HepG2 (cell line): ENCODE results near the gene SLC35F3. TPM values are rescaled to one million over a fixed set of nuclear protein-coding genes. Genes with fewer than 3 reads are reported as not detected.

Experiments
- ATAC-seq: fragments of 200-7000 bp; cut with Tn5 transposase; 3 replicates; pipeline ENCODE4 v1.9.1; 2020; ENCODE audit warnings: mild to moderate bottlenecking, moderate library complexity
- BruUV-seq: library from RNA; stranded (reverse); fragments of 400-500 nt; replicated peaks from 2 replicates; lab custom pipeline; 2021; lab: Mats Ljungman, UMichigan
- CTCF ChIA-PET: fragments of 300-600 bp; formaldehyde crosslinking; extraction: SDS; loops from one replicate; lab custom pipeline; 2021; ENCODE audit warnings: low total read pairs, inconsistent platforms, low intra/inter-chr PET ratio; lab: Yijun Ruan, JAX
- POLR2A ChIA-PET: fragments of 350-600 bp; sonication (Branson Sonifier 250); formaldehyde crosslinking; loops from one replicate; lab custom pipeline; 2020; ENCODE audit warnings: antibody characterized with exemption, inconsistent platforms; lab: Yijun Ruan, JAX
- DNase-seq: peaks from one replicate; pipeline ENCODE4 v3.0.0-alpha.2; 2015; ENCODE audit warnings: low spot score
- FAIRE-seq: peaks from 3 replicates; lab custom pipeline; 2011; peaks lifted over from hg19 to GRCh38; lab: Jason Lieb, UNC
- H2AFZ ChIP-seq: one replicate; pipeline ENCODE4 v1.6.1; 2011; ENCODE audit warnings: low read length, inconsistent platforms
- H3K27ac ChIP-seq: fragments of 300-600 bp; 3 replicates; pipeline ENCODE4 v1.8.0; 2011; ENCODE audit warnings: mixed run types, mild to moderate bottlenecking, mixed read lengths, low read length, inconsistent platforms; ENCODE audit not compliant: insufficient read depth; ENCODE audit errors: extremely low read length
- H3K27me3 ChIP-seq, 2 experiments: fragments of 200-600 bp in 1 of 2; 2 replicates in 1 of 2; 3 replicates in 1 of 2; pipeline versions ENCODE4 v1.6.0 to v1.8.0; 2011; ENCODE audit warnings: low read length in 2 of 2, mild to moderate bottlenecking in 2 of 2, moderate library complexity in 2 of 2, inconsistent platforms in 1 of 2; ENCODE audit not compliant: insufficient read depth in 2 of 2, control insufficient read depth in 1 of 2
- H3K36me3 ChIP-seq, 2 experiments: fragments of 200-600 bp in 1 of 2; replicated peaks in 1 of 2; 2 replicates in 1 of 2; 3 replicates in 1 of 2; pipeline versions ENCODE4 v1.5.1 to v1.8.0; 2011; ENCODE audit warnings: low read length in 2 of 2, inconsistent platforms in 1 of 2; ENCODE audit not compliant: insufficient read depth in 2 of 2, control insufficient read depth in 1 of 2
- H3K4me1 ChIP-seq: 2 replicates; pipeline ENCODE4 v1.5.1; 2012; ENCODE audit warnings: low read length, inconsistent platforms; ENCODE audit not compliant: insufficient read depth
- H3K4me2 ChIP-seq: 2 replicates; pipeline ENCODE4 v1.6.0; 2011; ENCODE audit warnings: low read depth, low read length, inconsistent platforms
- H3K4me3 ChIP-seq, 3 experiments: fragments of 200-600 bp in 1 of 3; sonication (generic), shearing (Covaris generic) in 1 of 3; replicated peaks in 1 of 3; 2 replicates each; pipeline ENCODE4 v1.5.1; 2011 to 2016; ENCODE audit warnings: low read length in 3 of 3, inconsistent platforms in 2 of 3, low read depth in 2 of 3, mild to moderate bottlenecking in 2 of 3, control low read depth in 1 of 3, mixed read lengths in 1 of 3; ENCODE audit not compliant: insufficient read depth in 1 of 3
- H3K79me2 ChIP-seq: one replicate; pipeline ENCODE4 v1.6.1; 2011; ENCODE audit warnings: low read length, inconsistent platforms; ENCODE audit not compliant: insufficient read depth
- H3K9ac ChIP-seq: 2 replicates; pipeline ENCODE4 v1.6.0; 2011; ENCODE audit warnings: mild to moderate bottlenecking, low read depth, low read length, inconsistent platforms; ENCODE audit not compliant: insufficient read depth
- H3K9me3 ChIP-seq: 2 replicates; pipeline ENCODE4 v1.5.1; 2012; ENCODE audit warnings: mild to moderate bottlenecking, low read length
- H4K20me1 ChIP-seq: 2 replicates; pipeline ENCODE4 v1.6.0; 2011; ENCODE audit warnings: inconsistent platforms, mild to moderate bottlenecking, low read length, moderate library complexity; ENCODE audit not compliant: insufficient read depth
- FUBP1 ChIP-seq: sonication (generic); formaldehyde crosslinking; IDR thresholded peaks from 2 replicates; pipeline ENCODE4 v1.5.1; 2020; ENCODE audit warnings: missing genetic modification reagents, mild to moderate bottlenecking, borderline replicate concordance
- PATZ1 ChIP-seq: sonication (generic); formaldehyde crosslinking; IDR thresholded peaks from 2 replicates; pipeline ENCODE4 v1.4.0; 2020; ENCODE audit warnings: missing genetic modification reagents
- SMC3 ChIP-seq: IDR thresholded peaks from 2 replicates; pipeline ENCODE4 v1.6.1; 2011; ENCODE audit warnings: low read length, improper control_type of control experiment
- TCF12 ChIP-seq, 2 experiments: fragments of 450-650 bp in 1 of 2; sonication (generic) in 1 of 2; formaldehyde crosslinking in 1 of 2; IDR thresholded peaks; 2 replicates each; pipeline versions ENCODE4 v1.6.1 to v1.8.0; 2017 to 2022; ENCODE audit warnings: antibody characterized with exemption in 1 of 2, mild to moderate bottlenecking in 1 of 2, missing genetic modification reagents in 1 of 2, moderate library complexity in 1 of 2
- TEAD3 ChIP-seq: optimal IDR thresholded peaks from 2 replicates; pipeline ENCODE3; 2016; ENCODE audit warnings: borderline replicate concordance
- THAP9 ChIP-seq: sonication (generic); formaldehyde crosslinking; IDR thresholded peaks from 2 replicates; pipeline ENCODE4; 2020; ENCODE audit warnings: missing genetic modification reagents, mild to moderate bottlenecking, borderline replicate concordance
- ZBTB37 ChIP-seq: sonication (generic); formaldehyde crosslinking; IDR thresholded peaks from 2 replicates; pipeline ENCODE4 v1.4.0; 2020; ENCODE audit warnings: mild to moderate bottlenecking, missing genetic modification reagents
- ZNF276 ChIP-seq: sonication (generic); formaldehyde crosslinking; IDR thresholded peaks from 2 replicates; pipeline ENCODE4 v1.4.0; 2020; ENCODE audit warnings: mild to moderate bottlenecking, low read depth, missing genetic modification reagents
- ZNF790 ChIP-seq: sonication (generic); formaldehyde crosslinking; IDR thresholded peaks from 2 replicates; pipeline ENCODE4 v1.8.0; 2022; ENCODE audit warnings: missing genetic modification reagents, mild to moderate bottlenecking, borderline replicate concordance
- ZNF83 ChIP-seq: sonication (generic); formaldehyde crosslinking; IDR thresholded peaks from 2 replicates; pipeline ENCODE4 v1.4.0; 2020; ENCODE audit warnings: missing genetic modification reagents, mild to moderate bottlenecking, borderline replicate concordance
- WGBS: methylation state at CpG from one replicate; pipeline ENCODE4 v1.1.6; 2017; ENCODE audit warnings: low lambda C conversion rate; 5-methylcytosine and 5-hydroxymethylcytosine counted together
- in situ Hi-C: cut with HindIII; loops from 2 replicates; pipeline ENCODE4 v1.10.0; 2017; ENCODE audit warnings: low pct_unique_long_range_greater_than_20kb; ENCODE audit not compliant: extremely low pct_ligation_motif_present
- intact Hi-C: fragments of 100-400 bp; cut with micrococcal nuclease; formaldehyde crosslinking; loops from one replicate; pipeline ENCODE4 v1.10.0; 2022; ENCODE audit not compliant: unreplicated experiment
- polyA plus RNA-seq, 8 experiments: library from polyadenylated mRNA; depleted of rRNA in 3 of 8; stranded (reverse) in 7 of 8; unstranded in 1 of 8; fragments of >200 nt; fragmentation: Illumina TruSeq in 4 of 8; extraction: Trizol in 4 of 8; gene quantifications; 2 replicates each; pipeline versions ENCODE4 v1.2.1 to v1.2.3, GENCODE V29; 2011 to 2016; ENCODE audit warnings: low read depth in 4 of 8, missing spikeins in 1 of 8, mixed read lengths in 1 of 8; ENCODE audit not compliant: insufficient read depth in 1 of 8
- total RNA-seq, 5 experiments: library from RNA; depleted of rRNA; stranded (reverse); fragments of >200 nt; fragmentation: Illumina TruSeq; extraction: Trizol; gene quantifications; 2 replicates each; pipeline ENCODE4 v1.2.3, GENCODE V29; 2016; ENCODE audit warnings: low read depth in 1 of 5

Gene SLC35F3
- total and polyA plus RNA-seq, 2 of the 13 experiments (the other 11 are each of a cell fraction or from before 2014, with no cell fraction given), result not detected

- TF ChIP-seq FUBP1 (CRISPR knock-in tag), result no peak
- no peak for TF ChIP-seq PATZ1 (CRISPR knock-in tag)
Measured at GRCh38 chr1:234320069-234320468, 415.6 kb downstream of the SLC35F3 start (continued).

GRCh38 chr1:234320549-234320948, 416.1 kb downstream of the SLC35F3 start:
- WGBS, result 2% methylated on average over 8 of the region's 8 CpGs
- in situ Hi-C loops, result loop anchor here (25.0 kb wide), 1 partner anchor 183 kb away; no protein-coding TSS in a partner anchor
- Histone ChIP-seq H3K79me2 (no peaks in the 10 kb centered on the region), H3K4me1 (peaks cover 61% of the 10 kb centered on the region), H3K4me2 (peak overlapping the region; percentile 52), H2AFZ (no peak overlapping the region), H4K20me1 (no peaks in the 10 kb centered on the region), H3K9me3 (no peaks in the 10 kb centered on the region), H3K27ac (peak overlapping the region; percentile 33), H3K27me3 (no peaks in the 10 kb centered on the region; a peak in 1 of 5 replicates), H3K36me3 (no peaks in the 10 kb centered on the region), H3K9ac (no peak overlapping the region), H3K4me3 (0 out of 6 replicates have a peak overlapping the region, but pooled peaks of 1 of the 3 experiments have one; percentile 14)
- POLR2A ChIA-PET, result no interaction called here
- BruUV-seq, result no TSS peak
- CTCF ChIA-PET, result no interaction called here
- peak; percentile 52; the same call in 2 of the 3 replicates for ATAC-seq
- FAIRE-seq, result peak; percentile 72
- intact Hi-C loops, result no loop called here
- peak; percentile 13 for DNase-seq
- TF ChIP-seq TEAD3 (CRISPR knock-in tag) (peak; percentile 43), ZNF83 (CRISPR knock-in tag) (no peak), THAP9 (CRISPR knock-in tag) (no peak), ZNF276 (no peak), TCF12 (IDR thresholded peaks at IDR 0.05) (no peak), TCF12 (CRISPR knock-in tag; IDR thresholded peaks at IDR 0.05) (no peak), ZNF790 (CRISPR knock-in tag) (no peak), SMC3 (no peak), ZBTB37 (CRISPR knock-in tag) (no peak)
